Nephron progenitor cell (in vitro differentiated cells): Measurements from ENCODE around the gene PKP2.
A peak's percentile ranks its signal among the peaks of the same experiment; 100 is the strongest.

Experiments
- DNase-seq: peaks from one replicate; pipeline ENCODE4 v3.0.0; 2021
- H3K27ac Mint-ChIP-seq: 2 replicates; pipeline ENCODE4 v1.8.0; 2021; ENCODE audit warnings: mild to moderate bottlenecking, moderate library complexity, mixed read lengths
- H3K27me3 Mint-ChIP-seq: 2 replicates; pipeline ENCODE4 v1.8.0; 2021; ENCODE audit warnings: mild to moderate bottlenecking, low read depth, mixed read lengths; ENCODE audit not compliant: poor library complexity
- H3K36me3 Mint-ChIP-seq: 2 replicates; pipeline ENCODE4 v1.8.0; 2021; ENCODE audit warnings: low read depth, mixed read lengths
- H3K4me1 Mint-ChIP-seq: 2 replicates; pipeline ENCODE4 v1.8.0; 2021; ENCODE audit warnings: mixed read lengths
- H3K4me3 Mint-ChIP-seq: 2 replicates; pipeline ENCODE4 v1.8.0; 2021; ENCODE audit warnings: mild to moderate bottlenecking, moderate library complexity, mixed read lengths
- H3K9me3 Mint-ChIP-seq: 2 replicates; pipeline ENCODE4 v1.8.0; 2021; ENCODE audit warnings: mild to moderate bottlenecking, moderate library complexity, mixed read lengths
- CTCF ChIP-seq: fragments of 200-600 bp; sonication (generic); IDR thresholded peaks from 2 replicates; pipeline ENCODE4 v1.5.0; 2021; ENCODE audit warnings: antibody characterized with exemption

PKP2 gene

GRCh38 chr12:32755654-32756475 lies 140.7 kb downstream of the PKP2 start, which contains the start of gene YARS2:
Gene YARS2 (minus strand): TSS chr12:32755897. CDS start chr12:32755874, 23 bp downstream.
- Mint-ChIP-seq H3K27ac (peak within 1 kb of the TSS; percentile 97), H3K4me1 (peaks cover 36% of the 10 kb centered on the region), H3K27me3 (peaks cover 5% of the 10 kb centered on the region), H3K4me3 (peak within 1 kb of the TSS; percentile 93), H3K9me3 (no peaks in the 10 kb centered on the region), H3K36me3 (peaks cover 28% of the 10 kb centered on the region)
- peak; percentile 90 for DNase-seq
- TF ChIP-seq CTCF: peak; percentile 85

GRCh38 chr12:32755051-32755653 lies 141.4 kb downstream of the PKP2 start:
- H3K27ac Mint-ChIP-seq: peak overlapping the region; percentile 97
- peaks cover 3% of the 10 kb centered on the region for H3K27me3 Mint-ChIP-seq
- H3K9me3 Mint-ChIP-seq: no peaks in the 10 kb centered on the region
- H3K4me3 Mint-ChIP-seq: peak overlapping the region; percentile 93
- peak; percentile 76 for DNase-seq
- TF ChIP-seq CTCF: peak; percentile 61
- peaks cover 34% of the 10 kb centered on the region for H3K36me3 Mint-ChIP-seq
- H3K4me1 Mint-ChIP-seq: peaks cover 36% of the 10 kb centered on the region

GRCh38 chr12:32754111-32754510 lies 142.5 kb downstream of the PKP2 start:
- Mint-ChIP-seq H3K27ac (peak overlapping the region; percentile 83), H3K9me3 (no peaks in the 10 kb centered on the region), H3K27me3 (no peaks in the 10 kb centered on the region), H3K4me3 (peak overlapping the region; percentile 93), H3K36me3 (peaks cover 40% of the 10 kb centered on the region), H3K4me1 (peaks cover 36% of the 10 kb centered on the region)
- no peak for DNase-seq
- no peak for TF ChIP-seq CTCF

GRCh38 chr12:32753605-32754004 lies 143.0 kb downstream of the PKP2 start:
- no peak for TF ChIP-seq CTCF
- no peaks in the 10 kb centered on the region for H3K9me3 Mint-ChIP-seq
- peak overlapping the region; percentile 83 for H3K27ac Mint-ChIP-seq
- no peak for DNase-seq
- peaks cover 36% of the 10 kb centered on the region for H3K4me1 Mint-ChIP-seq
- peaks cover 44% of the 10 kb centered on the region for H3K36me3 Mint-ChIP-seq
- H3K27me3 Mint-ChIP-seq: no peaks in the 10 kb centered on the region
- peak overlapping the region; percentile 93 for H3K4me3 Mint-ChIP-seq

GRCh38 chr12:32743264-32743663 lies 153.3 kb downstream of the PKP2 start:
- H3K4me1 Mint-ChIP-seq: no peaks in the 10 kb centered on the region
- no peak for TF ChIP-seq CTCF
- no peaks in the 10 kb centered on the region for H3K27me3 Mint-ChIP-seq
- no peak overlapping the region for H3K4me3 Mint-ChIP-seq
- no peak for DNase-seq
- no peak overlapping the region for H3K27ac Mint-ChIP-seq
- H3K36me3 Mint-ChIP-seq: peaks cover 80% of the 10 kb centered on the region
- H3K9me3 Mint-ChIP-seq: no peaks in the 10 kb centered on the region
